Stimulated activated CD4-positive, alpha-beta T cell treated with anti-CD3 and anti-CD28 coated beads, Interleukin-1b, Interleukin-23, amount 100 ng/mL, for 24 hours (primary cell): Measurements from ENCODE around the gene FAM209A.
"Not testable (repeated sequence)": the region's sequence is repeated elsewhere in the genome, so short reads cannot be mapped to it uniquely, and the experiment has no call there.

Source experiments
- DNase-seq, 4 experiments: peaks; one replicate each; pipeline ENCODE4 v3.0.0-alpha.2; 2020; ENCODE audit warnings: low read depth in 4 of 4, low spot score in 1 of 4

The FAM209A gene, protein sequence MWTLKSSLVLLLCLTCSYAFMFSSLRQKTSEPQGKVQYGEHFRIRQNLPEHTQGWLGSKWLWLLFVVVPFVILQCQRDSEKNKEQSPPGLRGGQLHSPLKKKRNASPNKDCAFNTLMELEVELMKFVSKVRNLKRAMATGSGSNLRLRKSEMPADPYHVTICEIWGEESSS

DNA sequence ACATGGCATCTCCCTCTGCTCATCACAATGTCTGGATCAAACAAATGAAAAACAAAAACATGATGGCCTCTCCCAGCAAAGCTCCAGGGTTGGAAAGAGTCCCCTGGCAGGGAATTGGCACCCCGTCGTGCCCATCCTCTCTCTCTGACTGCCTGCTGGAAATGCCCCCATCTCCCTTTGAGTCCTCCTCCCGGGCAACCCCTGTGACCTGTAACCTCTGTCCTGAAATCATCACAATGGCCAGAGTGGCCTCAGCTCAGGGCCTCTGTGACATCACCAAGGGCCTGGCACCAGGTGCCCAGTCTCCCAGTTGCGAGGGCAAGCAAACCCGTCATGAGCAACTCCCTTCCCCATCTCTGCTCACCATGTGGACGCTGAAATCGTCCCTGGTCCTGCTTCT lies at the start of gene FAM209A:
Gene FAM209A (plus strand): TSS at position 301 of the 400 bp plus-strand sequence. CDS start 65 bp downstream, at position 366.
- not testable (repeated sequence) for DNase-seq

DNA sequence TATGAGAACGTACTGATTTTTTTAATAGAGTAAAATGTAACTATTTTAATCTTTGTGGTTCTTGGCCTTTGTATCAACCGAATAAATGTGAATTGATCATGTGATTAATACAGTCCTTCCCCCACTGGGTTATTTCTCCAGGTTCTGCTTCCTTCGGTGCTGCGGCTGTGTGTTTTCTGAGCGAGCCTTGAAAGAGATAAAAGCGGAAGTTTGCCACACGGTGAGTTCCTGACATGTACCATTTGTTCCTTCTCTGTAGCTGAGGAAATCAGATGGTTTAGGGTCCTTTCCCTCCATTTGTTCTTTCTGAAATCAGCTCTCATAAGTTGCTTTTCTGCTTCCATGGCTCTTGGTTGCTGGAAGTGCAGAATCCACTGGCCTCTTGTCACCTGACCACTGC lies 40.6 kb upstream of the FAM209A start:
- no peak for DNase-seq

DNA sequence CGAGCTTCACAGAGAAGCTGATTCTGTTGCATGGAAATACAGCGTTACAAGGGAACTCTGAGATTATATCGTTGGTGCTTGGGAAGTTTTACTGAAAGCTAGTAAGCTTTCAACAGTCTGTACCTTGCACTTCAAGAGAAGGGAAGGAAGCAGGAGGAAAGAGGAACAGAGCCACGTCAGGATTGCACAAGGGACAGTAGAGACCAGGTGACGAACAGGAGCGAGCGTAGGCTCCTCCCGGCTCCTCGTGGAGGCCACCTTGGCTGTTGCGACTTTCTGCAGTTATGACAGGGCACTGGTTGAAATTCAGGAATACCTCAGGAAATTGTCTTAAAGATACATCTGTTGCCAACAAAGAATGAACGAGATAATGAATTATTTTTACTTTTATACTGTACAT lies 37.3 kb upstream of the FAM209A start:
- no peak for DNase-seq

DNA sequence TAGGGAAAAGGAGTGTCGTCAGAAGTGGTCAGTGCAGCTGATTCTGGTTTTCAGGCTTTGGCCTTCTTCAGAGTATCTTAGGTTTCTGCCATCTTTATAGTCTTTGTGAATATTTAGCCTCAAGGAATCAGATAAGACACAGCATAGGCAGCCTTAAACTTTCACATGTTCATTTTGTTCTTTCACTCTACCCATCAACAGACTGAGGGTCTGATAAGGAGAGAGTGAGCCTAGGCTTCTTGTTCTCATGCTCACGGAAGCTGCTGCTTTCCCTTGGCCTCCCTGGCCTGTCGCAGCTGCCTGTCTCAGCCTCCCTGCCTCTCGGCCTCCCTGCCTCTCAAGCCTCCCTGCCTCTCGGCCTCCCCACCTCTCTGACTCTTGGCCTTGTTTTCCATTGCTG lies 36.0 kb upstream of the FAM209A start:
- DNase-seq = no peak

DNA sequence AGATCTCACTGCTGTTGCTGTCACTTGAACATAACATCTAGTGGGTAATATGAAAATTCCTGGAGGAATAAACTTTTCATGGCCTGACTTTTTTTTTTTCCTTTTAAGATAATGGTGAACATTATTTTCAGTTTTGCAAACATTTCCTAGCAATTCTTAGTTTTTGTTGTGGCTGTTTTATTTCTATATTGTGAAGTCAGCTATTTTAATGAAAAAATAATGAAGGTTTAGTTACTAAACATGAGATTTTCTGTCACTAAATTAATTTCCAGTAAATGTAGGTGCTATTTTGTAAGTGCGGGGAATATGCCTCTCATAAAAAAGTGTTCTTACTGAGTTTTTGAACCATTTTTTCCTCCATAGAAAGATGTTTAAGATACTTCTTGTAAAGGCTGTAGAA lies 23.4 kb upstream of the FAM209A start:
- no peak for DNase-seq

DNA sequence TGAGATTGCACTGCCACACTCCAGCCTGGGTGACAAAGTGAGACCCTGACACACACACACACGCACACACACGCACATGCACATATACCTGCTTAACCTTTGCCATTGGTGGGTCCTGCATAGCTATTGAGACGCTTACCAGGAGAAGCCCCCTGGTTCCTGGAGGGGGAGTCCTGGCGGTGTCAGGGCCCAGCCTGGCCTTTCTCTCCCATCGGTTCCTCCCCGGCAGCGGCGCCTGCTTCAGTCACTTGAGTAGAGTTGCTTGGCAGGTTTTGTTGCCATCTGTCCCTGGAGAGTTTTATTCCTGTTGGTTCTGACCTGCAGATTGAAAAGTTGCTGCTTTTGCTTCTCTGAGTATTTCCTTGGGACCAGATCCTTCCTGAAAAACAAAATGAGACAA lies 20.6 kb upstream of the FAM209A start:
- no peak for DNase-seq

DNA sequence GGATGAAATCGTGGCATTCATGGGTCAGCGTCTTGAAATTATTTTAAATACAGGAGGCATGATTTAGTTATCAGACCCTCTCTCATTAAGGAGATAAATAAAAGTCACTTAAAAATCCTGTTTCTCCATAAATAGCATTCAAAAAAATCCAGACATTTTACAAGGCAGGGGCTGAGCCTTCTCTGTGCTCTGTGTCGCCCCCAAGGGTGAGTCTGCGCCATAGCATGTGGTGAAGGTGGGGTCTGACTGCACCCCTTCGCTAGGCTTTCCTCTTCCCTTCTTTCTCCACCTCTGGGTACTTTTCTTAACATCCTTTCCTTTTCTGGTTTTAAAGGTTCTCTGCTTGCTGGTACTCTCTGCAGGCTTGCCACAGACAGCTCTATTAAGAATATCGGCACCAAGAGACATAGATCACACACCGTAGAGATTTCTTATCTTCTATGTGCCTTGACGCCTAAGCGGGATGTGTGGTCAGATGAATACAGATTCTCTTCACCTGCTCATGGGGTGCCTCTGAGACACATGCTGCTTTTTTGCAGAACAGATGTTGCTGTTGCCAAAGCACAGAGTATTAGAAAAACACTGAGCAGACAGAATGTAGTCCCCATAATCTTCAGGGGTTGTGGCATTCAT lies 20.1 kb upstream of the FAM209A start:
- DNase-seq = peak in 2 of 4 experiments; percentile 1 to 5

DNA sequence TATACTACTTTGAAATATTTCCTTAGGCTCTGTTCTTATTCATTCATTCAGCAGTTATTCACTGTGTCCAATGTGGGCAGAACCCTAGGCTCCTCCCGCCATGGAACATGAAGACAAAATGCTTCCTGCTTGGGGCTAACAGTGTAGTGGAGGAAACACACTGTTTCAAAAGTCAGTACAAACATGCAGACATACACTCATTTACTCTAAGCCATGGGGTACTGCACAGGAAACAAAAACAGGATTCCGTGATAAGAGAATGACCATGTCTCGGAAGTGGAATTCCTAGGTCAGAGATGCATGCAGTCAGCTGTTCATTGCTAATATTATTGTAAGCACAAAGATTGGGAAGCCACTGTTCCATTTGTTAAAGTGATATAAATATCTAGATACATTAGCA lies 18.4 kb upstream of the FAM209A start:
- DNase-seq = no peak

DNA sequence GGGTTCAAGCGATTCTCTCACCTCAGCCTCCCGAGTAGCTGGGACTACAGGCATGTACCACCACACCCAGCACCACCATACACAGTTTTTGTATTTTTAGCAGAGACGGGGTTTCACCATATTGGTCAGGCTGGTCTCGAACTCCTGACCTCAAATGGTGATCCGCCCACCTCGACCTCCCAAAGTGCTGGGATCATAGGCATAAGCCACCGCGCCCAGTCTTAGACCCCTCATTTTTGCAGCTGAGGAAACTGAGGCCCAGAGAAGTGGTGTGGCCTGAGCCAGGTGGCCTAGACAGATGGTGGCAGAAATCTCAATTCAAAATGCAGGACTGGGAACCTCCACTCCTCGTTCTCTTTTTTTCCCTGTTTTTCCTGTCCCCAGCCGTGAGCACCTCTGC lies 12.6 kb upstream of the FAM209A start:
- DNase-seq = no peak

DNA sequence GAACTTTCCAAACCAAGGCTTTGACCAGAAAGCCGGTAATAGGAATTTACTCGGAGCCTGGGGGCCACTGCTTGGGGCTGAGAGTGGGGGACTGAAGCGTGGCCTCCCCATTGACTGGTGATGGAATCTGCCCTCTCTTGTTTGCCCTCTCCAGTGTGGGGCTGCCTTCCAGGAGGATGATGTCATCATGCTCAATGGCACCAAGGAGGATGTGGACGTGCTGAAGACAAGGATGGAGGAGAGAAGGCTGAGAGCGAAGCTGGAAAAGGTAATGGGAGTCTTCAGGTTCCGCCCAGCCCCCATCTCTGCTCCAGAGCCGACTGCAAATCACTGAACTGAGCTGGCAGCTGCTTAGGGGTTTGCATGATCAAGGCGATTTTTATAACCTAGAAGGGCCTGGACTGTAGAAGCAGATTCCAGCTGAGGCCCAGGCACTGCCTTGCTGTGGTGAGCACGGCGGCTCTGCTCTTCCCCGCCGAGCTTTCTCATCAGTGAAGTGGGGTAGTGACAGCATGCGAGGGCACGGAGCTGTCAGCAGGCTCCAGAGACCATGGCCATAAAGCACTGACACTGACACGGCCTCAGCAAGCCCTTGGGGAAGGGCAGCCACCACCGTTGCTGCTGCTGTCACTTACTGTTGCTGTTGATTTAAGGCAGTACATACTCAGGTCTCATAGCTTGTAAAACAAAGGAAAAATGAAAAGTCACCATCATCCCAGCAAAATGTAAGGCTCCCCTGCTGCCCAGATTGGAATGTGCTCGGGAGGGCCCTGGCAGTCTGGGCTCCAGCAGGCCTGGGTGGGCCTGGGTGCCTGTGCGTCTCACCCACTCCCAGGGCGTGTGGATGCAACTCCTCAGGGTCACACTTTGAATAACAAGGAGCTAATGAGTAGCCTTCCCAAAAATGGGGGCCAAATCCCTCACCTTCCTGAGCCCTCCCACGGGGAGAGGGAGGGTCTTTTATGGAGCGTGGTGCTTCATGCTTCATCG lies 11.1 kb upstream of the FAM209A start:
- no peak for DNase-seq

DNA sequence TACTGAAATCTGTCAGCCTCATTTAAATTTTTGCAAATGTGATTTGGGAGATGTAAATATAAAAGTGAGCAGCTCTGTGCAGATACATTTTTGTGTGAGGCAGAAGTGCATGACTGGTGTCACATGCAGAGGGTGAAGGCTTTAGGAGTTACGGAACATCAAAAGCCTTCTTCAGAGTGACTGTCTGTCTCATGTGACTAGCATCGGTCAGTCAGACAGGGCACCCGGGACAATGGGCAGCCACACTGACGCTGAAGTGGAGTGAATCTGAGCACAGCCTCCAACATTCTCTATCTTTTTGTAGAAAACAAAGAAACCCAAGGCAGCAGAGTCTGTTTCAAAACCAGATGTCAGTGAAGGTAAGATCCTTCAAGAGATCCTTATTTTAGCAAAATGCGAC lies 7.9 kb upstream of the FAM209A start:
- DNase-seq = no peak

DNA sequence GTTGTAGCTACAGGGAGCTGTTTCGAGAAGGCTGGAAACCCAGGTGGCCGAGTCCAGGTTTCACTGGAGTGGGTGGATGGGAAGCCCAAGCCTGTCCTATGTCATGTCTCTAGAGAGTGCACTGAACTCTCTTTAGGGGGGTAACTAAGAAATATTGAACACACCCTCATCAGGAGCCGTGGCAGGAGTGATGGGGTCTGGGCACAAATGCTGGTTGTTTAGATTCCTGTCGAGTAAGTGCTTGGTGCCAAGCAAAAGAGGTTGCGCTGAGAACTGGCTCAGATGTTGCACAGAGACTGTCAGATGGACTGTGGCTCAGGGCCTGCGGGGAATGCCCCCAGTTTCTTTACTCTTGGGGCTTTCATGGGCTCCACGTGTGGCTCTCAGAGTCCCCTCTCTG lies 7.3 kb upstream of the FAM209A start:
- no peak for DNase-seq

DNA sequence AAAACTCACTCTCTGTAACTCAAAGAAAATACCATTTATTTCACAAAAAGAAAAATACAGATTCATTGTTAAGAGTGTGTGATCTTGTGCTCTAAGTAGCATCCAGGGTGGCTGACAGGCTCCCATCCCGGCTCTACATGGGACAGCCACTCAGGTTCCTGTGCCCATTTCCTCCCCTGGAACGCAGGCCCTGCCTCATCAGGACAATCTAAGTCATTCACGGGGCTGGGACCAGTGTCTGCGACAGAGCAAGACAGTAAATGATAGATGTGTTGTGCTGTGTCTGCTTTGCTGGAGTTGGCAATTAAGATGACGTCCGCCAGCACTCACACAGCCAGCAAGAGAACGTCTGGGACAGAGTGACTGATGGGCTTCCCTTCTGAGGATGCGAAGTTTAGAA lies 6.9 kb upstream of the FAM209A start:
- DNase-seq = no peak

DNA sequence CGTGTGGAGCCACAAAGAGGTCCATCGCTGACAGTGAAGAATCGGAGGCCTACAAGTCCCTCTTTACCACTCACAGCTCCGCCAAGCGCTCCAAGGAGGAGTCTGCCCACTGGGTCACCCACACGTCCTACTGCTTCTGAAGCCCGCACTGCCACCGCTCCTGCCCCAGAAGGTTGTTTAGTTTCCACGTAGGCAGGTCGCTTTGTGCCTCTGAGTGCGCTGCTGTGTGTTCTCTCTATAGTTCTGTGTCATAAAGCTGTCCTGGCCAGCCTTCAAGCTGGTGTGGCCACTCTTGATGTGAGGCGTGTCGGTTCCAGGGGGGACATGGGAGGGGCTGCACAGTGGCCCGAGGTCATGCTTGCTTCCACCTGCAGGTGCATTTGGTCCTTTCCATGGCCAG lies 6.4 kb upstream of the FAM209A start:
- DNase-seq = no peak

DNA sequence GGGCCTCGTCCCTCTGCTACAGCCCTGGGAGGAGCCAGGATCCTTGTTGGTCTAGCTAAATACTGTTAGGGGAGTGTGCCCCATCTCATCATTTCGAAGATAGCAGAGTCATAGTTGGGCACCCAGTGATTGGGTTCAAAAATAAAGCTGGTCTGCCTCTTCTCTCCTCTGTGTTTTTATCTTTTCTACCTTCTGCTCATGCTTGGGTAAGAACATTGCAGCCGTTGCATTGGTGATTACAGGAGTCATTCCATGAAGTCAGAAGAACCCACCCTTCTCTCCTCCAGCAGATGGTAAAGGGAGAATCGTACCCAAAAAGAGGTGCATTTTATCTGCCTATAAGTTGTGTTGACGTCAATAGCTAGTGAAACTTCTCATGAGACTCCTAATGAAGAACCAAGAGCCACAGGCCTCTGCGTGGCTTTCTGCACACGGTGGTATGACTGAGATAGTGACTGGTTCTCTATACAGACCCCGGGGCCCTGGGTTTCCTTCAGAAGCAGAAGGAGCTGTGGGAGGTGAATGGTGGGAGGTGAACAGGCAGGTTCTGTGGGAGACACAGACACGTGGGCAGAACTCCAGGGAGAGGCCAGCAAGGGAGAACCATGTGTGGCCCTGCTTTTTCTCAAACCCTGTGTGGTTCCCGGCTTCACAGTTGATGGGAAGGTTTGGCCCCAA lies 5.7 kb upstream of the FAM209A start:
- DNase-seq = no peak

DNA sequence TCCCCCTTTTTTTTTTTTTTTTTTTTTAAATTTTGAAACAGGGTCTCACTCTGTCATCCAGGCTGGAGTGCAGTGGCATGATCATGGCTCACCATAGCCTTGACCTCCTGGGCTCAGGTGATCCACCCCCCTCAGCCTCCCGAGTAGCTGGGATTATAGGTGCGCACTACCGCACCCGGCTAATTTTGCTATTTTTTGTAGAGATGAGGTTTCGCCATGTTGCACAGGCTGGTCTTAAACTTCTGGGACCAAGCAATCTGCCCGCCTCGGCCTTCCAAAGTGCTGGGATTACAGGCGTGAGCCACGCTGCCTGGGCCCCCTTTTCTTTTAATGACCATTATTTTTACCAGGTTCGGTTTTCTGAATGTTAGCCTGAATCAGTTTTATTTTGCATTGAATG lies 5.0 kb upstream of the FAM209A start:
- DNase-seq = no peak

DNA sequence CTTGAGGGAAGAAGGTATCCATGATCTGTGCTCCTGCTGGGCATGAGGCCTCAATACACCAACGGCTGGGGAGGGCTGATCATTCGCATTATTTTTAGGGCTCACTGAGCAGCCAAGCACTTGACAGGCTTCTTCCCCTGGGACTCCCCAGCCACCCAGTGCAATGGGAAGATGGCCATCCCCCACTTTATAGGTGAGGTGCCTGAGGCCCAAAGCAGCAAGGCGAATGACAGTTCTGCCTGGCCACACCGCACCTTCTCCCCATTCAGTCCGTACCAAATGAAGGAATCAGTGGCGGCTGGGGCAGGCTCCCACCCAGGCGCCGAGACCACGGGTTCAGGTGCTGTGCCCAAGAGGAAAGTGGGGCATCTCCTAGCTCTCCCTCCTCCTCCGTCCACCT lies 4.4 kb upstream of the FAM209A start:
- DNase-seq = no peak

DNA sequence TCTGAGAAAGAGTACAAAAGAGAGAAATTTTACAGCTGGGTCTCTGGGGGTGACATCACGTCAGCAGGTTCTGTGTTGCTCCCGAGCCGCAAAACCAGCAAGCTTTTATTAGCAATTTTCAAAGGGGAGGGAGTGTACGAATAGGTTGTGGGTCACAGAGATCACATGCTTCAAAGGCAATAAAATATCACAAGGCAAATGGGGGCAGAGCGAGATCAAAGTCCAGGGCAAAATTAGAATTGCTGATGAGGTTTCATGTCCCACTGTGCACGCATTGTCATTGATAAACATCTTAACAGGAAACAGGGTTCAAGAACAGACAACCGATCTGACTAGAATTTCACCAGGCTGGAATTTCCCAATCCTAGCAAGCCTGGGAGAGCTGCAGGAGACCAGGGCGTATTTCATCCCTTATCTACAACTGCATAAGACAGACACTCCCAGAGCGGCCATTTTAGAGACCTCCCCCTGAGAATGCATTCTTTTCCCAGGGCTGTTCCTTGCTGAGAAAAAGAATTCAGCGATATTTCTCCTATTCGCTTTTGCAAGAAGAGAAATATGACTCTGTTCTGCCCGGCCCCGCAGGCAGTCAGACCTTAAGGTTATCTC lies 3.7 kb upstream of the FAM209A start:
- not testable (repeated sequence) for DNase-seq

DNA sequence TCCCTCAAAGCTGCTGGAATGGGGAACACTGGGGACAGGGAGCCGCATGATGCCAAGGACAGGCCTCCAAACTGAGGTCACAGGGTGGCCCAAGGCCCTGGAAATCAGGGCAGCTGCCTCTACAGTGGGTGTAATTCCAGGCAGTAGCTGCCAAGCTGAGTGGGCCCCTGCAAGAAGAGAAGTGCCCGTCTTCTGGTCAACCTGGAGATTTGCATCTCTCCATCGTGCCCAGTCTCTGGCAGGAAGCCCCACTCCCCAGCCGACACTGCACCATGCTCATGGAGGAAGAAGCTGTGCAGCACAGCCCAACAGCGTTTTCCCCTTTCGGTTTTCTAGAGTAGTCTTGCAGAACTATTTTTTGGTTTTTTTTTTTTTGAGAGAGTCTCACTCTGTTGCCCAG lies 2.2 kb upstream of the FAM209A start:
- no peak for DNase-seq

DNA sequence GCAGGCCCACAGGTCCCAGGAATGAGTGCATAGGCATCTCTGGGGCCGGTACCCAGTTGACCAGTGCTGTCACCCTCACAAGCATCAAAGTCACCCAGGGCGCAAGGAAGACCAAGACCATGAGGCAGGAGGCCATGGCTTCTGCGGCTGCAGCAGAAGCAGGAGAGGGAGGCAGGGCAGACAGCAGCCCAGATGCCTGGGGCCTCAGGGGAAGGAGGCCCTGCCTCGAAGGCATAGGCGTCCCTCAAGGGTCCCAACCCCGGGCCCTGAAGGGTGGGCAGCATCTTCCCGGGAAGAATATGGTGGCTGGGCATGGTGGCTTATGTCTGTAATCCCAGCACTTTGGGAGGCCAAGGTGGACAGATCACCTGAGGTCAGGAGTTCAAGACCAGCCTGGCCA lies 3.0 kb downstream of the FAM209A start:
- no peak for DNase-seq

DNA sequence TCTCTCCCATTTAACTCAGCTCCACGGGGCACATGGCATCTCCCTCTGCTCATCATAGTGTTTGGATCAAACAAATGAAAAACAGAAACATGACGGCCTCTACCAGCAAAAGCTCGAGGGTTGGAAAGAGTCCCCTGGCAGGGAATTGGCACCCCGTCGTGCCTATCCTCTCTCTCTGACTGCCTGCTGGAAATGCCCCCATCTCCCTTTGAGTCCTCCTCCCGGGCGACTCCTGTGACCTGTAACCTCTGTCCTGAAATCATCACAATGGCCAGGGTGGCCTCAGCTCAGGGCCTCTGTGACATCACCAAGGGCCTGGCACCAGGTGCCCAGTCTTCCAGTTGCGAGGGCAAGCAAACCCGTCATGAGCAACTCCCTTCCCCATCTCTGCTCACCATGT lies 8.4 kb downstream of the FAM209A start, which contains the start of gene FAM209B:
Gene FAM209B (plus strand): TSS at position 301 of the 400 bp plus-strand sequence. CDS start 96 bp downstream, at position 397.
- not testable (repeated sequence) for DNase-seq
